Measurements from ENCODE around the gene SNX30.

GRCh38 chr9:112890106-112891081, 139.8 kb downstream of the SNX30 start, which contains the start of gene SLC46A2:
- TF ChIP-seq CTCF (IDR thresholded peaks at IDR 0.05), result no peak
- TF ChIP-seq POLR2A (IDR thresholded peaks at IDR 0.05), result no peak
- no peak for TF ChIP-seq POLR2AphosphoS5 (IDR thresholded peaks at IDR 0.05; ENCODE audit: insufficient read depth in 1 of 2, low read depth in 1 of 2)

All from vagina (tissue), 2 donors.